ENCODE data around the gene REG1B.
A peak's percentile ranks its signal among the peaks of the same experiment; 100 is the strongest.

Gene REG1B

GRCh38 chr2:79087785-79088364 lies at the start of gene REG1B:
TSS of gene REG1B (minus strand) at chr2:79087993. CDS start at chr2:79087612, 381 bp downstream.
- intact Hi-C loops (cut with DNase I) = no loop called here
- no peak for DNase-seq

DNA sequence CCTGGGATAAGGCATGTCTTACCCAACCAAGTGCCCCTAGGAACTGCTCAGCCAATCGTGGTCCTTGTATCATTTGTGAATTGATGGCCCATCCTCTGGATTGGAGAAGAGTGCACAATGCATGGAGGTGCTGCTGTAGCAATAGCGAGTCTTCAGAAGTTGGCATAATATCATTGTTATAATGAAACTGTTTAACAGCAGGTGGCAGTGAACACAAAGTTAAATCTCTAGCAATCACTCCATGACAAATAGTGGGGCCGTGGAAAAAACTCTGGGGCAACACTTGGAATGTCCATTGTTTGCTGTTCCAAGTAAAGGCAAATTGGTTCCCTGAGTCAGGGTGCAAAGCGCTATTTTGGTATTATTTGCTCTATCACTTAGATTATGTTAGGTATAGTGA lies 43.9 kb upstream of the REG1B start:
- DNase-seq = no peak
- intact Hi-C loops (cut with DNase I) = loop anchor here (2.0 kb wide), 1 partner anchor 87 kb away; no protein-coding TSS in a partner anchor

- intact Hi-C loops (cut with DNase I) = loop anchor here (2.0 kb wide), 1 partner anchor 89 kb away; no protein-coding TSS in a partner anchor
- DNase-seq = no peak
Measured at GRCh38 chr2:79129804-79130203, 42.0 kb upstream of the REG1B start.

GRCh38 chr2:79129260-79129659 lies 41.5 kb upstream of the REG1B start:
- intact Hi-C loops (cut with DNase I) = no loop called here
- no peak for DNase-seq

- intact Hi-C loops (cut with DNase I) = no loop called here
- no peak for DNase-seq
Measured at GRCh38 chr2:79128406-79128805, 40.6 kb upstream of the REG1B start.

DNA sequence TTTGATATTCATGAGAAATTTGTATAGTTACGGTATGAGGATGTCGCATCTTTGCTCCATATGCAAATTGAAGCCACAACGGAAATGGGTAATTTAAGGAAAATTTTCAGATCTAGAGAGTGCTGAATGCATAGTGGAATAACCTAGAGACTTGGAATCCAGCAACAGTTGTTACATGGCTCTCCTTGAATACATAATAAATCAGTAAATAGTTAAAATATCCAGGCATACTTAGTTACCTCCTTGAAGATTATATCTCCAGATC lies 37.9 kb upstream of the REG1B start:
- intact Hi-C loops (cut with DNase I) = no loop called here
- DNase-seq = no peak

GRCh38 chr2:79124907-79125720 lies 37.3 kb upstream of the REG1B start:
- no peak for DNase-seq
- intact Hi-C loops (cut with DNase I) = no loop called here

GRCh38 chr2:79122676-79123075 lies 34.9 kb upstream of the REG1B start:
- intact Hi-C loops (cut with DNase I) = no loop called here
- no peak for DNase-seq

GRCh38 chr2:79120194-79120713 lies 32.5 kb upstream of the REG1B start, which contains the start of gene REG1A:
TSS of gene REG1A (plus strand) at chr2:79120488. CDS start at chr2:79120862, 374 bp downstream.
- DNase-seq = no peak
- intact Hi-C loops (cut with DNase I) = no loop called here

GRCh38 chr2:79116997-79117928 lies 29.5 kb upstream of the REG1B start:
- intact Hi-C loops (cut with DNase I) = no loop called here
- DNase-seq = no peak

DNA sequence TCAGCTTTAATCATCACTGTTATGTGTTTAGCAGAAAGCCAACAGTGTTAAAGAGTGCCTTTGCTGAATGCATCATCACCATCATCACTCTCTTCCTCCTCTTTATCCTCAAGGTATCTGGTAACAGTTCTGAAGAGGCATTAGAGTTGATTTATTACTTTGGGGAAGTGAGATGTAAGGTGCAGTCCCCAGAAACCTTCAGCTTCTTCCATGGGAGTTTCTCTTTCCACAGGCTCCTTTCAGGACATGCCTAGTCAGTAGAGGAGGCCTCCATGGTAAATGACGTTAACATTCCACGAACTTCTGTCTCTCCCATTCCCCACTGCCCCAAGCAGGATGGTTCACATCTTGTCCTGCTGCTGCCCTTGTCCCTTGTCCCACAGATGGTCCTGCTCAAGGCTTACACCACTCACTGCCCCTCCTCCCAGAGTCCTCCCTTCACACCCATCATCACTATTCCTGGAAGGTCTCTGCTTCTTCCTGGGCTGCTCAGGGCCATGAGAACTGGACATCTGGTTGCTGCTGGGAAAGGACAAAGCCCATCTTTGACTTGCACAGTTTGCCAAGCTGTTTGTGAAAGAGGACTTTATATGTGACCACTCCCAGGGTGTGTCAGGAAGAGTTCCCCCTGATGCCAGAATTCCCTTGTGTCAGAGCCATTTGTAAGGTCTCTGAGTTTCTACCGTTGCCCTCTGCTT lies 27.2 kb upstream of the REG1B start:
- no peak for DNase-seq
- intact Hi-C loops (cut with DNase I) = no loop called here

GRCh38 chr2:79112269-79112668 lies 24.5 kb upstream of the REG1B start:
- intact Hi-C loops (cut with DNase I) = no loop called here

DNA sequence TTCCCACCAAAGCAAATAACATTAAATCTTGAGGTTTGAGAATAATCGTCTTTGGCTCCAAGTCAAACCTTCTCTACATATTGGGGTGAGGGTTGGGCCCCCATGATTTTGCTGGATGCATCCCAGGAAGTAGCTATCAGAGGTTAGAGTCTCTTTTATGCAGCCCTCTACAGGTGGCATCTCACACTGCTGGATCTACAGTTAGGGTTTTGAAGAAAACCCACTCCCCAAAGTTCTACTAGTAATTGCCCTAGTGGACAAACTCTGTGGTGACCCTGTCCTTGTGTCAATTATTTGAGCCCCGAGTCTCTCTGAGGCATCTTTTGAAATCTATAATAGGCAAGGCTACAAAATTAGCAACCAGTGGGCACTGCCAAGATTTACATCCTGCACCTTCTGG lies 17.5 kb upstream of the REG1B start:
- DNase-seq = no peak
- intact Hi-C loops (cut with DNase I) = no loop called here

More at GRCh38 chr2:79112269-79112668, 24.5 kb upstream of the REG1B start:
- DNase-seq = no peak

GRCh38 chr2:79103214-79103613 lies 15.4 kb upstream of the REG1B start:
- intact Hi-C loops (cut with DNase I) = no loop called here
- DNase-seq = no peak

- no peak for DNase-seq
- intact Hi-C loops (cut with DNase I) = no loop called here
Measured at GRCh38 chr2:79101024-79101423, 13.2 kb upstream of the REG1B start.

GRCh38 chr2:79100285-79100684 lies 12.5 kb upstream of the REG1B start:
- intact Hi-C loops (cut with DNase I) = no loop called here
- DNase-seq = no peak

GRCh38 chr2:79099140-79099686 lies 11.4 kb upstream of the REG1B start:
- intact Hi-C loops (cut with DNase I) = no loop called here
- no peak for DNase-seq

DNA sequence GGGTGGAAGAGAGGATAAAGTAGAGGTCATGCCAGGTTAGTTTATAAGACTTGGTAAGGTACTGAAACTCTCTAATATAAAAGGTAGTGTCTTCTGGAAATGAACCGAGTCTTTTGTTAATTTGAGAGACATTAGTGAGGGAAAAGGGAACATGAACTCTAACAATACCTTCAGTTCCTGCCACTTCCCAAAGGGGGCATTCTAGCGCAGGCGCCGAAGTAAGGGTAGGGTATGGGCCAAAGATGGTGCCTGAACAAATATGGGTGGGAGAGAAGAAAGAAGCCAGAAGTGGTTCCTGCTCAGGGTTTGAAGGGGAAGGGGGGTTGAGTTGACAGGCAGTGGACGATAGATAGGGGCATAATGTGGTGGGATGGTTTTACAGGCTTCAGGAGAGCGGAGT lies 10.1 kb upstream of the REG1B start:
- intact Hi-C loops (cut with DNase I) = no loop called here
- DNase-seq = no peak

- intact Hi-C loops (cut with DNase I) = no loop called here
- DNase-seq = no peak
Measured at GRCh38 chr2:79090693-79091092, 2.9 kb upstream of the REG1B start.

DNA sequence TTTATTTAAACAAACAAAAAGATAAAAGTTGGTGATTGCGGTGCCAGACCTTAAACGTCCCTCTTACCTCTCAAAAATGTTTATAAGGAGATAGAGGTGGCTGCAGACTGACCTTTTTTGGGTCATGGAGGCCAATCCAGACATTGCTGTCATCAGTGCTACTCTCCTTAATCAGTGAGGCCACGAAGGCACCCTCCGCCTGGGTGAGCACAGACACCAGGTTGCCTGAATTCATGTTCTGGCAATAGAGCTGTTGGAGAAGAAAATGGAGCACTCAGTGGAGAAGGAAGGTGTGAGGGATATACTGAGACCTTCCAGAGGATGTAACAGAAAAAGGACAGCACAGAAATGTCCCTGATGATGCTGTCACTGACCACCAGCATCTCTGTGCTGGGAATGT lies 1.5 kb downstream of the REG1B start:
- DNase-seq = peak in 1 of 10 donors; percentile 81
- intact Hi-C loops (cut with DNase I) = no loop called here

Data from posterior cingulate gyrus (tissue), 11 donors.